ENCODE data around the gene TRAPPC3. TPM values are rescaled to one million over a fixed set of nuclear protein-coding genes. Genes with fewer than 3 reads are reported as not detected.

The TRAPPC3 gene
- total RNA-seq, 4 donors from 2014 or later, result 54.6 to 165 (median 105) TPM

GRCh38 chr1:36088265-36088576, 61.1 kb downstream of the TRAPPC3 start:
- no peak for TF ChIP-seq CTCF (IDR thresholded peaks at IDR 0.05)
- TF ChIP-seq POLR2A (IDR thresholded peaks at IDR 0.05), result no peak
- no peak for TF ChIP-seq POLR2AphosphoS5 (IDR thresholded peaks at IDR 0.05)
- TF ChIP-seq EP300 (IDR thresholded peaks at IDR 0.05; ENCODE audit: low read depth), result no peak
- 29 to 100% methylated on average over 1 to 8 of the region's 8 CpGs for WGBS, 2 donors (ENCODE audit: low coverage in 1 of 2)
- in situ Hi-C loops (cut with MboI; ENCODE audit: low pct_ligation_motif_present in 1 of 4, low pct_unique_long_range_greater_than_20kb in 1 of 4, low sequenced_read_pairs in 3 of 4) (no loop called here), intact Hi-C loops (cut with DNase I; ENCODE audit: low total_unique reads) (no loop called here)
- DNase-seq, result no peak
- Histone ChIP-seq H3K4me3 (peak overlapping the region; percentile 21 to 89 (median 78)), H3K4me1 (peaks cover 10 to 38% (median 25%) of the 10 kb centered on the region in 4 donors), H3K36me3 (peaks cover 0 to 15% (median 5%) of the 10 kb centered on the region in 4 donors), H3K27ac (peak overlapping the region; percentile 86 to 93 (median 89)), H3K9me3 (no peaks in the 10 kb centered on the region), H3K27me3 (peaks cover 17% of the 10 kb centered on the region)

GRCh38 chr1:36087233-36088123, 61.8 kb downstream of the TRAPPC3 start:
- Histone ChIP-seq H3K9me3 (no peaks in the 10 kb centered on the region), H3K27me3 (peaks cover 17% of the 10 kb centered on the region), H3K36me3 (peaks cover 0 to 8% (median under 1%) of the 10 kb centered on the region in 4 donors), H3K4me1 (peaks cover 10 to 38% (median 25%) of the 10 kb centered on the region in 4 donors), H3K4me3 (no peak overlapping the region), H3K27ac (no peak overlapping the region)
- WGBS, 2 donors (ENCODE audit: low coverage in 1 of 2), result 92% methylated on average over 29 of the region's 31 CpGs; no CpG with 5 or more reads in 1 of the 2 donors
- in situ Hi-C loops (cut with MboI; ENCODE audit: low pct_ligation_motif_present in 1 of 4, low pct_unique_long_range_greater_than_20kb in 1 of 4, low sequenced_read_pairs in 3 of 4) (no loop called here), intact Hi-C loops (cut with DNase I; ENCODE audit: low total_unique reads) (no loop called here)
- DNase-seq, result no peak
- TF ChIP-seq EP300 (IDR thresholded peaks at IDR 0.05; ENCODE audit: low read depth) (no peak), CTCF (IDR thresholded peaks at IDR 0.05) (no peak), POLR2AphosphoS5 (IDR thresholded peaks at IDR 0.05) (no peak), POLR2A (IDR thresholded peaks at IDR 0.05) (no peak)

Small RNA genes lying within 50 kb of the gene (small RNA-seq; reads per million reads assigned to genes)
- 0 reads per million in 4 donors for gene RN7SL131P

Other genes with a start within 250 kb of the TRAPPC3 start
- 100 to 1,000 TPM in 1 of 4 donors, 10 to 100 TPM in 3; 11.3 to 357 (median 14.1) TPM for gene AGO3, start 218.4 kb downstream of the TRAPPC3 start, total RNA-seq
- gene TEKT2, start 65.4 kb downstream of the TRAPPC3 start, total RNA-seq, result not detected
- gene ADPRS, start 60.6 kb downstream of the TRAPPC3 start, total RNA-seq, result 10 to 100 TPM; 18.3 to 41.8 (median 28.6) TPM
- 1 to 10 TPM; 1.2 to 5.4 (median 1.7) TPM for gene COL8A2, start 24.3 kb downstream of the TRAPPC3 start, total RNA-seq
- 100 to 1,000 TPM in 1 of 4 donors, 10 to 100 TPM in 3; 74.3 to 187 (median 86.0) TPM for gene MAP7D1, start 6.7 kb upstream of the TRAPPC3 start, total RNA-seq
- gene THRAP3, start 75.0 kb upstream of the TRAPPC3 start, total RNA-seq, result 10 to 100 TPM; 25.8 to 73.7 (median 59.9) TPM
- gene SH3D21, start 156.9 kb upstream of the TRAPPC3 start, total RNA-seq, result 100 to 1,000 TPM in 1 of 4 donors, 10 to 100 TPM in 3; 12.7 to 143 (median 15.9) TPM
- 10 to 100 TPM in 3 of 4 donors, 1 to 10 TPM in 1; 4.4 to 24.8 (median 10.4) TPM for gene EVA1B, start 174.2 kb upstream of the TRAPPC3 start, total RNA-seq
- gene STK40, start 236.4 kb upstream of the TRAPPC3 start, total RNA-seq, result 100 to 1,000 TPM in 1 of 4 donors, 10 to 100 TPM in 3; 34.0 to 154 (median 44.3) TPM
- gene LSM10, start 248.4 kb upstream of the TRAPPC3 start, total RNA-seq, result 10 to 100 TPM in 3 of 4 donors, not detected in 1; 25.4 to 59.8 (median 32.9) TPM

Measured in transverse colon (tissue), 4 donors.